D721Med (cell line): ENCODE data around the gene H1-8.

Source experiments
- DNase-seq: peaks from one replicate; pipeline ENCODE4 v3.0.0; 2011; ENCODE audit warnings: low spot score; ENCODE audit not compliant: insufficient read length
- FAIRE-seq: peaks from 2 replicates; lab custom pipeline; 2011; peaks lifted over from hg19 to GRCh38; lab: Jason Lieb, UNC
- CTCF ChIP-seq: IDR thresholded peaks from 2 replicates; pipeline ENCODE4 v1.5.1; 2012; ENCODE audit warnings: mild to moderate bottlenecking, control low read depth; ENCODE audit not compliant: insufficient read depth; ENCODE audit errors: missing control alignments

Gene H1-8

DNA sequence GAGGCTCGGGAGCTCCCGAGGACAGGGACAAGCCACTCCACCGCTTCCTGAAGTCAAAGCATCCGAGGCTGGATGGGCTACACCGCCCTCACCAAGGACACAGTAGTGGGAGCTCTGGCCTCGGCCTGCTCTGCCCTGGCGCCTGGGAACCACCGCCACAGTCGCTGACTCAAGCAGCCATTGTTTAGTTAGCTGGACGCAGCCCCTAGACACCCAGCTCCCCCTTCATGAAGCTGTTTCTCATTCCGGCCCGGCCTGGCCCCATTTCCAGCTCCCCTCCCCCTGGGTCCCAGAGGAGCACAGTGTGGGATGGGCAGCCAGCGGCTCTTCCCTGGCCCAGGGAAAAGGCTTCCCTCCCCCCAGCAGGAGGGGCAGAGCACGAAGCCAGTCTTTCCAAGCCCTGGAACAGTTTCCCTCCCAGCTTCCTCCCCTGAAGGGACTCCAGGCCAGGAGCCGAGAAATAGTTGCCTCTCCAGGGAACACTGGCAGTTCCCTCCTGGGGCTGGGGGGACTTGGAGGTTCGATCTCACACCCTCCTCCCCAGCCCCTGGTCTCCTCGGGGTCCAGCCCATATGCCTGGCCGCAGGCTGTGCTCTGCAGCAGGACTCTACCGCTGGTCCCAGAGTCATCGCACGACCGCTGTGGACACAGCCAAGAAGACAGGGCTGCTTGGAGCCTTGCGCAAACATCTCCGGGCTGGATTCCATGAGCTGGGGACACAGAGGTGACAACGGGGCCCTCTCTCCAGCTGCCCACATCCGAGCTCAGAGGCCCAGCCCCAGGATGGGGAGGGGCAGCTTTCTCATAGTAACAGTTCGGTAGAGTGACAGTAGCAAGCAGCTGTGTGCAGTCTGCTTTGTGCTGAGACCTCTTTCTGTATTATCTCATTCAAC, 53.5 kb downstream of the H1-8 start:
- no peak for TF ChIP-seq CTCF
- FAIRE-seq = no peak
- no peak for DNase-seq

GRCh38 chr3:129597087-129597999, 54.4 kb downstream of the H1-8 start:
- DNase-seq (no peak), FAIRE-seq (no peak)
- TF ChIP-seq CTCF = no peak

- no peak for TF ChIP-seq CTCF
- DNase-seq (no peak), FAIRE-seq (no peak)
Measured at GRCh38 chr3:129598000-129598381, 55.0 kb downstream of the H1-8 start.

DNA sequence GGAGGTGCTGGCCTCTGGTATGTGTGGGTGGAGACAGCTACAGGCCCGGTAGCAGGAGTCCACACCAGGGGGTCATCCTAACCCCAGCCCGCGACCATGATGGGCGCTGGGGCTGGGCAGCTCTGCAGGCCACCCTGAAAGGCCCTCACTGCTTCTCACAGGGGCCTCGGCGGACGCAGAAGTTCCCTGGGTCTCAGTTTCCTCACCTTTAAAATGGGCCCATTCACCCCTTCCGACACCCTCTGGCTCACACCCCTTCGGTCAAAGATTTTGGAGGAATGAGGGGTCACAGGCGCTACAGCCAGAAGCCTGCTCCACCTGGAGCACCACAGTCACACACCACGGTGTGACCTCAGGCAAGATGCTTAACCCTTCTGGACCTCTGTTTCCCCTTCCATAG, 55.5 kb downstream of the H1-8 start:
- DNase-seq = no peak
- FAIRE-seq = no peak
- no peak for TF ChIP-seq CTCF

- FAIRE-seq (no peak), DNase-seq (no peak)
- TF ChIP-seq CTCF = no peak
Measured at GRCh38 chr3:129599073-129599472, 56.1 kb downstream of the H1-8 start.

GRCh38 chr3:129599607-129600006, 56.6 kb downstream of the H1-8 start:
- TF ChIP-seq CTCF = no peak
- FAIRE-seq = no peak
- no peak for DNase-seq
